ENCODE measurements around the gene DCHS2.

GRCh38 chr4:154421618-154422017, 70.0 kb downstream of the DCHS2 start:
- TF ChIP-seq SIN3A (IDR thresholded peaks at IDR 0.05; ENCODE audit: low read depth, low read length) (no peak), ZNF384 (IDR thresholded peaks at IDR 0.05; ENCODE audit: borderline replicate concordance, low read depth, low read length) (no peak), SPI1 (IDR thresholded peaks at IDR 0.05; ENCODE audit: borderline replicate concordance, insufficient read depth, low read depth, low read length) (peak; percentile 86)

Measured in GM12878 (cell line).